Measurements from ENCODE around the gene PEX7. TPM values are rescaled to one million over a fixed set of nuclear protein-coding genes. Genes with fewer than 3 reads are reported as not detected.

Gene PEX7
- total RNA-seq, 4 donors from 2014 or later = 3.4 to 11.0 (median 7.0) TPM; not detected in 1

DNA sequence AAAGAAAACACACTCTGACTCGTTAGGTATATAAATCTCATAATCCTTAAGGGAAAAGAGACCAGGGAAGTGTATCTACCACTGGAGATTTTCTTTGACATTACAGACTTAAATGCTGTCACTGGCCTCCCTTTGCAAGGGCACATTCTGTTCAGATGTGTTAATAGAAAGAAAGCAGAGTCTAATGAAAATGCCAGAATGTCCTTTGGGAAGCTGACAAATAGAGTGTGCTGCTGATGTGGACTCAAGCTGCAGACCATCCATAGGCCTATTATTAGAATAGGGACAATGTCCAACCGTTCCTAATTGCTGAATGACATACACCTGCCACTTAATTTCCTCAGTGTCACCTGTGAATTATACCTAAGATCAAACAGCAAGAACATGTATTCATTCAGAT, 140.9 kb downstream of the PEX7 start:
- peaks cover 8 to 73% (median 41%) of the 10 kb centered on the region in 4 donors for H3K4me1 ChIP-seq
- no peak for DNase-seq
- peak overlapping the region; percentile 70 to 86 (median 78) for H3K27ac ChIP-seq
- intact Hi-C loops (cut with DNase I; ENCODE audit: low total_unique reads) (no loop called here), in situ Hi-C loops (cut with MboI; ENCODE audit: low pct_ligation_motif_present in 1 of 4, low pct_unique_long_range_greater_than_20kb in 1 of 4, low sequenced_read_pairs in 3 of 4) (no loop called here)
- H3K4me3 ChIP-seq = no peak overlapping the region
- no peak for TF ChIP-seq POLR2A (IDR thresholded peaks at IDR 0.05)
- TF ChIP-seq, protein P1, sequence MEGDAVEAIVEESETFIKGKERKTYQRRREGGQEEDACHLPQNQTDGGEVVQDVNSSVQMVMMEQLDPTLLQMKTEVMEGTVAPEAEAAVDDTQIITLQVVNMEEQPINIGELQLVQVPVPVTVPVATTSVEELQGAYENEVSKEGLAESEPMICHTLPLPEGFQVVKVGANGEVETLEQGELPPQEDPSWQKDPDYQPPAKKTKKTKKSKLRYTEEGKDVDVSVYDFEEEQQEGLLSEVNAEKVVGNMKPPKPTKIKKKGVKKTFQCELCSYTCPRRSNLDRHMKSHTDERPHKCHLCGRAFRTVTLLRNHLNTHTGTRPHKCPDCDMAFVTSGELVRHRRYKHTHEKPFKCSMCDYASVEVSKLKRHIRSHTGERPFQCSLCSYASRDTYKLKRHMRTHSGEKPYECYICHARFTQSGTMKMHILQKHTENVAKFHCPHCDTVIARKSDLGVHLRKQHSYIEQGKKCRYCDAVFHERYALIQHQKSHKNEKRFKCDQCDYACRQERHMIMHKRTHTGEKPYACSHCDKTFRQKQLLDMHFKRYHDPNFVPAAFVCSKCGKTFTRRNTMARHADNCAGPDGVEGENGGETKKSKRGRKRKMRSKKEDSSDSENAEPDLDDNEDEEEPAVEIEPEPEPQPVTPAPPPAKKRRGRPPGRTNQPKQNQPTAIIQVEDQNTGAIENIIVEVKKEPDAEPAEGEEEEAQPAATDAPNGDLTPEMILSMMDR (IDR thresholded peaks at IDR 0.05) = no peak
- TF ChIP-seq POLR2AphosphoS5 (IDR thresholded peaks at IDR 0.05) = no peak
- TF ChIP-seq EP300 (IDR thresholded peaks at IDR 0.05; ENCODE audit: low read depth) = no peak
- H3K9me3 ChIP-seq = no peaks in the 10 kb centered on the region
- no peaks in the 10 kb centered on the region for H3K36me3 ChIP-seq
- whole genome bisulfite sequencing, 2 donors (ENCODE audit: low coverage in 1 of 2) = 37 to 47% methylated on average over 2 of the region's 2 CpGs
- H3K27me3 ChIP-seq = peaks cover 3% of the 10 kb centered on the region

Small RNA genes within 50 kb of the gene (small RNA-seq; reads per million reads assigned to genes)
- gene RF00019 (0 reads per million in 4 donors), gene RF00443 (0 reads per million in 4 donors)

Other genes with a start within 250 kb of the PEX7 start
- gene MAP3K5, start 30.1 kb upstream of the PEX7 start, total RNA-seq = 10 to 100 TPM; 16.2 to 52.7 (median 34.8) TPM
- not detected for gene SLC35D3, start 99.7 kb downstream of the PEX7 start, total RNA-seq
- gene IL20RA, start 222.4 kb downstream of the PEX7 start, total RNA-seq = 10 to 100 TPM in 2 of 4 donors, 1 to 10 TPM in 2; 7.4 to 20.5 (median 11.3) TPM

All from transverse colon (tissue), 4 donors.